ENCODE data around the gene TTL.

Gene TTL

GRCh38 chr2:112472547-112473263 lies 9.3 kb upstream of the TTL start:
- H3K4me3 ChIP-seq (ENCODE audit: control insufficient read depth, low read depth, low read length), result no peak overlapping the region
- no peak for TF ChIP-seq CTCF (IDR thresholded peaks at IDR 0.05; ENCODE audit: control insufficient read depth, insufficient read depth, low read depth, low read length, missing control alignments)
- no peak for DNase-seq (ENCODE audit: low read depth)

- no peak for TF ChIP-seq CTCF (IDR thresholded peaks at IDR 0.05; ENCODE audit: control insufficient read depth, insufficient read depth, low read depth, low read length, missing control alignments)
- no peak for DNase-seq (ENCODE audit: low read depth)
- no peak overlapping the region for H3K4me3 ChIP-seq (ENCODE audit: control insufficient read depth, low read depth, low read length)
Measured at GRCh38 chr2:112474844-112475486, 7.0 kb upstream of the TTL start.

GRCh38 chr2:112476434-112476833 lies 5.5 kb upstream of the TTL start:
- H3K4me3 ChIP-seq (ENCODE audit: control insufficient read depth, low read depth, low read length), result no peak overlapping the region
- no peak for DNase-seq (ENCODE audit: low read depth)
- TF ChIP-seq CTCF (IDR thresholded peaks at IDR 0.05; ENCODE audit: control insufficient read depth, insufficient read depth, low read depth, low read length, missing control alignments), result no peak

- DNase-seq (ENCODE audit: low read depth), result no peak
- TF ChIP-seq CTCF (IDR thresholded peaks at IDR 0.05; ENCODE audit: control insufficient read depth, insufficient read depth, low read depth, low read length, missing control alignments), result no peak
Measured at GRCh38 chr2:112480530-112481049, 1.4 kb upstream of the TTL start.

GRCh38 chr2:112481050-112481527 lies 867 bp upstream of the TTL start:
- TF ChIP-seq CTCF (IDR thresholded peaks at IDR 0.05; ENCODE audit: control insufficient read depth, insufficient read depth, low read depth, low read length, missing control alignments), result peak; percentile 92
- H3K4me3 ChIP-seq (ENCODE audit: control insufficient read depth, low read depth, low read length), result peak overlapping the region; percentile 58
- peak; percentile 39 for DNase-seq (ENCODE audit: low read depth)

More at GRCh38 chr2:112480530-112481049, 1.4 kb upstream of the TTL start:
- H3K4me3 ChIP-seq (ENCODE audit: control insufficient read depth, low read depth, low read length), result peak overlapping the region; percentile 58

GRCh38 chr2:112482309-112483041 lies 519 bp downstream of the TTL start:
- TF ChIP-seq CTCF (IDR thresholded peaks at IDR 0.05; ENCODE audit: control insufficient read depth, insufficient read depth, low read depth, low read length, missing control alignments), result no peak
- no peak for DNase-seq (ENCODE audit: low read depth)
- peak overlapping the region; percentile 89 for H3K4me3 ChIP-seq (ENCODE audit: control insufficient read depth, low read depth, low read length)

Data from AG09309 (cell line).